Panc1 (cell line): ENCODE data around the gene SLC51A. TPM values are rescaled to one million over a fixed set of nuclear protein-coding genes. Genes with fewer than 3 reads are reported as not detected.

ENCODE experiments used
- ATAC-seq: fragments of 200-7000 bp; cut with Tn5 transposase; 2 replicates; pipeline ENCODE4 v1.9.1; 2020; ENCODE audit warnings: mild to moderate bottlenecking, moderate library complexity
- BruUV-seq: library from RNA; stranded (reverse); fragments of 400-500 nt; replicated peaks from 2 replicates; lab custom pipeline; 2021; lab: Mats Ljungman, UMichigan
- CTCF ChIA-PET: fragments of 300-600 bp; sonication (Branson Sonifier 250); formaldehyde crosslinking; loops from one replicate; lab custom pipeline; 2022; ENCODE audit warnings: antibody characterized with exemption; lab: Charles Lee
- POLR2A ChIA-PET: fragments of 300-600 bp; sonication (Branson Sonifier 250); formaldehyde crosslinking; loops from one replicate; lab custom pipeline; 2022; ENCODE audit warnings: antibody characterized with exemption; lab: Charles Lee
- DNase-seq: peaks from one replicate; pipeline ENCODE4 v3.0.0-alpha.2; 2010; ENCODE audit warnings: low read depth, low spot score
- H3K27ac ChIP-seq: 2 replicates; pipeline ENCODE4 v1.5.1; 2011; ENCODE audit warnings: mild to moderate bottlenecking, low read length, inconsistent platforms
- H3K27me3 ChIP-seq: fragments of 200-500 bp; sonication (Bioruptor generic); 2 replicates; pipeline ENCODE4 v1.6.0; 2014; ENCODE audit warnings: low read length, inconsistent platforms; ENCODE audit not compliant: control insufficient read depth, insufficient read depth
- H3K36me3 ChIP-seq: fragments of 200-500 bp; sonication (Bioruptor generic); 2 replicates; pipeline ENCODE4 v1.5.1; 2014; ENCODE audit warnings: inconsistent platforms, mild to moderate bottlenecking, low read length, moderate library complexity; ENCODE audit not compliant: control insufficient read depth, insufficient read depth
- H3K4me1 ChIP-seq: 2 replicates; pipeline ENCODE4 v1.5.1; 2011; ENCODE audit warnings: inconsistent platforms, mild to moderate bottlenecking, low read length, moderate library complexity; ENCODE audit not compliant: control insufficient read depth, insufficient read depth
- H3K4me3 ChIP-seq, 2 experiments: 2 replicates each; pipeline ENCODE4 v1.5.1; 2011 to 2012; ENCODE audit warnings: low read depth in 2 of 2, low read length in 2 of 2, mild to moderate bottlenecking in 2 of 2, inconsistent platforms in 1 of 2, moderate library complexity in 1 of 2
- H3K9me3 ChIP-seq: fragments of 200-500 bp; sonication (Bioruptor generic); 2 replicates; pipeline ENCODE4 v1.5.1; 2014; ENCODE audit warnings: low read depth, mild to moderate bottlenecking, inconsistent platforms, low read length, moderate library complexity; ENCODE audit not compliant: control insufficient read depth, insufficient read depth
- POLR2AphosphoS5 ChIP-seq: IDR thresholded peaks from 2 replicates; pipeline ENCODE4 v1.6.1; 2012; ENCODE audit warnings: mild to moderate bottlenecking, low read depth, low read length, moderate library complexity
- SIN3A ChIP-seq: IDR thresholded peaks from 2 replicates; pipeline ENCODE4 v1.6.1; 2012; ENCODE audit warnings: low read depth, mild to moderate bottlenecking, low read length, moderate library complexity, borderline replicate concordance; ENCODE audit not compliant: insufficient read depth
- TCF7L2 ChIP-seq: IDR thresholded peaks from 2 replicates; pipeline ENCODE4 v1.6.1; 2011; ENCODE audit warnings: mild to moderate bottlenecking, low read depth, low read length, inconsistent platforms
- in situ Hi-C: cut with HindIII; loops from 2 replicates; pipeline ENCODE4 v1.10.0; 2016; ENCODE audit warnings: low sequenced_read_pairs, low pct_unique_long_range_greater_than_20kb
- intact Hi-C: fragments of 100-400 bp; cut with micrococcal nuclease; formaldehyde crosslinking; loops from one replicate; pipeline ENCODE4 v1.10.0; 2022; ENCODE audit not compliant: unreplicated experiment
- total RNA-seq: library from RNA; stranded (reverse); gene quantifications from one replicate; pipeline ENCODE4 v1.2.1, GENCODE V29; 2021; ENCODE audit not compliant: unreplicated experiment
- TF ChIP-seq, protein P1 (sequence below): fragments of 450-650 bp; IDR thresholded peaks from 2 replicates; pipeline ENCODE4 v1.5.1; 2017; ENCODE audit warnings: mild to moderate bottlenecking
- TF ChIP-seq, protein P2 (sequence below), 2 experiments: IDR thresholded peaks; 2 replicates each; pipeline ENCODE4 v1.6.1; 2011 to 2012; ENCODE audit warnings: low read depth in 2 of 2, control low read depth in 1 of 2, low read length in 1 of 2, mild to moderate bottlenecking in 1 of 2, moderate library complexity in 1 of 2; ENCODE audit not compliant: insufficient read depth in 1 of 2

Gene SLC51A
- total RNA-seq, 1 experiment from 2014 or later = not detected

DNA sequence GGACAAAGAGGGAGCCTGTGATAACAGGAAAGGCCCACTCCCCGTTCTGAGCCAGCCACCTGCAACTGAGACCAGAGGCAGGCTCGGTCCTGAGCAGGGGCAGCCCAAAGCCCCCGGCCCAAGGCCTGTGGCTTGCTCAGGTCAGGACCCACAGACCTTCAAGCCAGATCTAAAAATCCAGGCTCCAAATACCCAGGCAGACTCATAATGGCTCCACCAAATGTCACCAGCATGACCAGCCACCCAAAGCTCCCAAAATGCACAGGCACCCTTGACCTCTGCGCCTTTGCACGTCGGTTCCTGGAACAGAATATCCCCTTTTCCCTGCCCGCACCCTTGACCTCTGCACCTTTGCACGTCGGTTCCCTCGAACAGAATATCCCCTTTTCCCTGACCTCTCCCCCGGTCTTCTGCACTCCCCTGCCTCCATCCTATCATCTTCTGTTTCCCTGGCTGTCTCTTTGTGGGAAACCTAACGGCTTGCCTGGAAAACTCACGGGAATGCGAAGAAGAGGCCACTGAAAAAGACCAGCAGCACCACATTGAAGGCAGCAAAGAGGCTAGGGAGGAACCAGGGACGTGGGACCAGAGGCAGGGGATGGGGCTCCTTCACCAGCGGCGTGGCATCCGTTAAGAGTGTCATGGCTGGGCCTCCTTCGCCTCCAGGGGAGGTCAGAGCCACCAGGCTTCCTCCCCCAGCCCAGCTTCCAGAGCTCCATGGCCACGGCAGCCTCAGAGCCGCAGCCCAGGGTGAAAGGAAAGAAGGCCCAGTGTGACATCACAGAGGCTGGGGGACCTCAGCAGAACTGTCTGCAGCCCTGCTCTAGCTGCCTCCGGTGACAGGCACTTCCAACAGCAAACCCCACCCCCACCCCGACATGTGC is 5.4 kb upstream of the SLC51A start, which contains the start of gene ZDHHC19:
ZDHHC19 (minus strand) TSS at position 728 of the 884 bp plus-strand sequence; CDS start at position 643, 85 bp downstream.
- in situ Hi-C loops = no loop called here
- TF ChIP-seq POLR2AphosphoS5 = no peak
- TF ChIP-seq, protein P1, sequence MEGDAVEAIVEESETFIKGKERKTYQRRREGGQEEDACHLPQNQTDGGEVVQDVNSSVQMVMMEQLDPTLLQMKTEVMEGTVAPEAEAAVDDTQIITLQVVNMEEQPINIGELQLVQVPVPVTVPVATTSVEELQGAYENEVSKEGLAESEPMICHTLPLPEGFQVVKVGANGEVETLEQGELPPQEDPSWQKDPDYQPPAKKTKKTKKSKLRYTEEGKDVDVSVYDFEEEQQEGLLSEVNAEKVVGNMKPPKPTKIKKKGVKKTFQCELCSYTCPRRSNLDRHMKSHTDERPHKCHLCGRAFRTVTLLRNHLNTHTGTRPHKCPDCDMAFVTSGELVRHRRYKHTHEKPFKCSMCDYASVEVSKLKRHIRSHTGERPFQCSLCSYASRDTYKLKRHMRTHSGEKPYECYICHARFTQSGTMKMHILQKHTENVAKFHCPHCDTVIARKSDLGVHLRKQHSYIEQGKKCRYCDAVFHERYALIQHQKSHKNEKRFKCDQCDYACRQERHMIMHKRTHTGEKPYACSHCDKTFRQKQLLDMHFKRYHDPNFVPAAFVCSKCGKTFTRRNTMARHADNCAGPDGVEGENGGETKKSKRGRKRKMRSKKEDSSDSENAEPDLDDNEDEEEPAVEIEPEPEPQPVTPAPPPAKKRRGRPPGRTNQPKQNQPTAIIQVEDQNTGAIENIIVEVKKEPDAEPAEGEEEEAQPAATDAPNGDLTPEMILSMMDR = no peak
- no peak for TF ChIP-seq SIN3A
- TF ChIP-seq, protein P2, sequence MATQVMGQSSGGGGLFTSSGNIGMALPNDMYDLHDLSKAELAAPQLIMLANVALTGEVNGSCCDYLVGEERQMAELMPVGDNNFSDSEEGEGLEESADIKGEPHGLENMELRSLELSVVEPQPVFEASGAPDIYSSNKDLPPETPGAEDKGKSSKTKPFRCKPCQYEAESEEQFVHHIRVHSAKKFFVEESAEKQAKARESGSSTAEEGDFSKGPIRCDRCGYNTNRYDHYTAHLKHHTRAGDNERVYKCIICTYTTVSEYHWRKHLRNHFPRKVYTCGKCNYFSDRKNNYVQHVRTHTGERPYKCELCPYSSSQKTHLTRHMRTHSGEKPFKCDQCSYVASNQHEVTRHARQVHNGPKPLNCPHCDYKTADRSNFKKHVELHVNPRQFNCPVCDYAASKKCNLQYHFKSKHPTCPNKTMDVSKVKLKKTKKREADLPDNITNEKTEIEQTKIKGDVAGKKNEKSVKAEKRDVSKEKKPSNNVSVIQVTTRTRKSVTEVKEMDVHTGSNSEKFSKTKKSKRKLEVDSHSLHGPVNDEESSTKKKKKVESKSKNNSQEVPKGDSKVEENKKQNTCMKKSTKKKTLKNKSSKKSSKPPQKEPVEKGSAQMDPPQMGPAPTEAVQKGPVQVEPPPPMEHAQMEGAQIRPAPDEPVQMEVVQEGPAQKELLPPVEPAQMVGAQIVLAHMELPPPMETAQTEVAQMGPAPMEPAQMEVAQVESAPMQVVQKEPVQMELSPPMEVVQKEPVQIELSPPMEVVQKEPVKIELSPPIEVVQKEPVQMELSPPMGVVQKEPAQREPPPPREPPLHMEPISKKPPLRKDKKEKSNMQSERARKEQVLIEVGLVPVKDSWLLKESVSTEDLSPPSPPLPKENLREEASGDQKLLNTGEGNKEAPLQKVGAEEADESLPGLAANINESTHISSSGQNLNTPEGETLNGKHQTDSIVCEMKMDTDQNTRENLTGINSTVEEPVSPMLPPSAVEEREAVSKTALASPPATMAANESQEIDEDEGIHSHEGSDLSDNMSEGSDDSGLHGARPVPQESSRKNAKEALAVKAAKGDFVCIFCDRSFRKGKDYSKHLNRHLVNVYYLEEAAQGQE (IDR thresholded peaks at IDR 0.05; ENCODE audit: insufficient read depth in 1 of 2, low read depth in 2 of 2, low read length in 1 of 2) = no peak
- TF ChIP-seq TCF7L2 = no peak

DNA sequence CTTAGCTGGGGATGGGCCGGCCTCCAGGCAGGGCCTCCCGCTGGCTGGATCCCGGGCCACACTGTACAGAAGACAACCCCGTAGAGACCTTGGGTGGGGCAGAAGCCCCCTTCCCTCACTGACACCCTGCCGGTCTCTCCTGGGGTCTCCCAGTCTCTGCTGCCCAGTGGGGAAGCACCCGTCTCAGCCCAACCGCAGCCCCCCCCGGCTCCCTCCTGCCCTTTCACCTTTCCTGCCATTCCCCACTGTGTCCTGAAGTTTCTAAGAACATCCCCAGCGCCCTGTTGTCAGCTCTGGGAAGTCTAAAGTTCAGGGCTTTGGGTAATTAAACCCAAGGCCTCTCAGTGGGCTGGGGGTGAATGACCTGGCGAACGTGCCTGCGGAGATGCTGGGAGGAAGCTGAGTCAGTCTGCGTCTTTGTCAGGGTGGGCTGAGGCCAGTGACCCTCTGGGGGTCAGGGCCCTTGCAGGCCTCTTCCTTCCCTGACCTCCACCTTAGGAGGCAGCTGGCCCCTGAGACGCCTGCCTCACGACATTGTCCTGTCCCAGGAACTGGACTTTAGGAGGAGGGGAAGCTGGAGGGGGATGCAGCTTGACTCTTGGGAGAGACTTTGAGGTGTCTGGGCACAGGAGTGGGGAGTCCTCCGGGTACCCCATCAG is 1.4 kb upstream of the SLC51A start:
- no peaks in the 10 kb centered on the region for H3K27me3 ChIP-seq
- H3K4me3 ChIP-seq = no peak overlapping the region
- peaks cover 4% of the 10 kb centered on the region for H3K4me1 ChIP-seq
- CTCF ChIA-PET = interaction anchor here (0.6 to 0.7 kb wide), 2 partner anchors 16 to 303 kb away, joined by 3 to 6 read pairs; no protein-coding TSS in a partner anchor
- no peaks in the 10 kb centered on the region for H3K36me3 ChIP-seq
- TF ChIP-seq, protein P2 (IDR thresholded peaks at IDR 0.05; ENCODE audit: insufficient read depth in 1 of 2, low read depth in 2 of 2, low read length in 1 of 2) = no peak
- TF ChIP-seq TCF7L2 = no peak
- TF ChIP-seq, protein P1 = no peak
- no peak for TF ChIP-seq SIN3A
- TF ChIP-seq POLR2AphosphoS5 = no peak
- no peak overlapping the region for H3K27ac ChIP-seq
- in situ Hi-C loops = no loop called here
- intact Hi-C loops = no loop called here
- BruUV-seq = no TSS peak
- no peak for DNase-seq
- POLR2A ChIA-PET = interaction anchor here (0.6 kb wide), 1 partner anchor 191 kb away, joined by 3 read pairs; no protein-coding TSS in a partner anchor
- ATAC-seq = no peak
- H3K9me3 ChIP-seq = no peaks in the 10 kb centered on the region

More for the DNA sequence above, 5.4 kb upstream of the SLC51A start, which contains the start of gene ZDHHC19:
- ChIA-PET CTCF (no interaction called here), POLR2A (interaction anchor here (0.6 kb wide), 1 partner anchor 450 kb away, joined by 3 read pairs; no protein-coding TSS in a partner anchor)
- Histone ChIP-seq H3K4me1 (no peaks in the 10 kb centered on the region; the same call in 1 of the 2 replicates), H3K27ac (no peak within 1 kb of the TSS), H3K4me3 (no peak within 1 kb of the TSS), H3K9me3 (no peaks in the 10 kb centered on the region), H3K36me3 (no peaks in the 10 kb centered on the region), H3K27me3 (no peaks in the 10 kb centered on the region)
- ATAC-seq (no peak), DNase-seq (no peak)
- intact Hi-C loops = no loop called here
- BruUV-seq = no TSS peak
